HFFc6 (cell line): ENCODE data around the gene CACNA1C. TPM values are rescaled to one million over a fixed set of nuclear protein-coding genes. Genes with fewer than 3 reads are reported as not detected.

Experiments
- DNase-seq: peaks from one replicate; pipeline ENCODE4 v3.0.0-alpha.2; 2018
- H3K27ac Mint-ChIP-seq: 2 replicates; pipeline ENCODE4 v1.8.0; 2020; ENCODE audit warnings: mild to moderate bottlenecking, mixed read lengths
- H3K27me3 Mint-ChIP-seq: 2 replicates; pipeline ENCODE4 v1.8.0; 2021; ENCODE audit warnings: mild to moderate bottlenecking, moderate library complexity, mixed read lengths; ENCODE audit not compliant: insufficient read depth
- H3K36me3 Mint-ChIP-seq: 2 replicates; pipeline ENCODE4 v1.8.0; 2021; ENCODE audit warnings: low read depth, mixed read lengths
- H3K4me1 Mint-ChIP-seq: 2 replicates; pipeline ENCODE4 v1.8.0; 2020; ENCODE audit warnings: low read depth, mixed read lengths
- H3K4me3 Mint-ChIP-seq: 2 replicates; pipeline ENCODE4 v1.8.0; 2020; ENCODE audit warnings: mild to moderate bottlenecking, moderate library complexity, mixed read lengths
- H3K9me3 Mint-ChIP-seq: 2 replicates; pipeline ENCODE4 v1.8.0; 2020; ENCODE audit warnings: mild to moderate bottlenecking, mixed read lengths
- CTCF ChIP-seq: fragments of 200-600 bp; sonication (generic); IDR thresholded peaks from 2 replicates; pipeline ENCODE4 v1.5.0; 2021; ENCODE audit warnings: antibody characterized with exemption, mild to moderate bottlenecking
- total RNA-seq, 6 experiments: library from RNA; stranded (reverse); fragmentation: NEBNext Ultra II Directional; extraction: Animal tissue kit (Norgen Biotek cat#: 25700); gene quantifications; 2 replicates in 1 of 6; 3 replicates in 5 of 6; pipeline ENCODE4 v1.2.3, GENCODE V29; 2021

CACNA1C gene
- total RNA-seq, 6 experiments from 2014 or later, result 6.7 to 11.5 (median 10.6) TPM

- Mint-ChIP-seq H3K9me3 (no peaks in the 10 kb centered on the region), H3K4me3 (no peak overlapping the region), H3K27ac (no peak overlapping the region), H3K4me1 (no peaks in the 10 kb centered on the region), H3K27me3 (no peaks in the 10 kb centered on the region), H3K36me3 (no peaks in the 10 kb centered on the region)
- no peak for DNase-seq
- no peak for TF ChIP-seq CTCF
Observed at GRCh38 chr12:2574355-2574935, 521.7 kb downstream of the CACNA1C start.

- no peak for DNase-seq
- Mint-ChIP-seq H3K9me3 (no peaks in the 10 kb centered on the region), H3K4me1 (no peaks in the 10 kb centered on the region), H3K27me3 (no peaks in the 10 kb centered on the region; the same call in 1 of the 2 replicates), H3K36me3 (no peaks in the 10 kb centered on the region), H3K4me3 (no peak overlapping the region), H3K27ac (no peak overlapping the region)
- TF ChIP-seq CTCF, result no peak
Observed at GRCh38 chr12:2575245-2575644, 522.5 kb downstream of the CACNA1C start.

- Mint-ChIP-seq H3K9me3 (no peaks in the 10 kb centered on the region), H3K27ac (no peak overlapping the region), H3K4me3 (no peak overlapping the region), H3K27me3 (peaks cover 1% of the 10 kb centered on the region; the same call in 1 of the 2 replicates), H3K36me3 (no peaks in the 10 kb centered on the region), H3K4me1 (peaks cover 8% of the 10 kb centered on the region)
- TF ChIP-seq CTCF, result no peak
- no peak for DNase-seq
Observed at GRCh38 chr12:2578211-2578610, 525.4 kb downstream of the CACNA1C start.

GRCh38 chr12:2578772-2579171 lies 526.0 kb downstream of the CACNA1C start:
- no peak overlapping the region for H3K4me3 Mint-ChIP-seq
- peaks cover 8% of the 10 kb centered on the region for H3K4me1 Mint-ChIP-seq
- H3K27me3 Mint-ChIP-seq, result peaks cover 1% of the 10 kb centered on the region; the same call in 1 of the 2 replicates
- DNase-seq, result no peak
- H3K36me3 Mint-ChIP-seq, result no peaks in the 10 kb centered on the region
- no peaks in the 10 kb centered on the region for H3K9me3 Mint-ChIP-seq
- no peak for TF ChIP-seq CTCF
- H3K27ac Mint-ChIP-seq, result no peak overlapping the region

- no peaks in the 10 kb centered on the region for H3K9me3 Mint-ChIP-seq
- DNase-seq, result no peak
- H3K27me3 Mint-ChIP-seq, result peaks cover 1% of the 10 kb centered on the region; the same call in 1 of the 2 replicates
Observed at GRCh38 chr12:2580821-2581220, 528.0 kb downstream of the CACNA1C start.

More at GRCh38 chr12:2580821-2581220, 528.0 kb downstream of the CACNA1C start:
- H3K4me1 Mint-ChIP-seq, result peaks cover 8% of the 10 kb centered on the region
- no peaks in the 10 kb centered on the region for H3K36me3 Mint-ChIP-seq
- no peak overlapping the region; the same call in 1 of the 2 replicates for H3K27ac Mint-ChIP-seq
- no peak overlapping the region for H3K4me3 Mint-ChIP-seq
- TF ChIP-seq CTCF, result no peak
